Measurements from ENCODE around the gene TTI1.

Gene TTI1

DNA sequence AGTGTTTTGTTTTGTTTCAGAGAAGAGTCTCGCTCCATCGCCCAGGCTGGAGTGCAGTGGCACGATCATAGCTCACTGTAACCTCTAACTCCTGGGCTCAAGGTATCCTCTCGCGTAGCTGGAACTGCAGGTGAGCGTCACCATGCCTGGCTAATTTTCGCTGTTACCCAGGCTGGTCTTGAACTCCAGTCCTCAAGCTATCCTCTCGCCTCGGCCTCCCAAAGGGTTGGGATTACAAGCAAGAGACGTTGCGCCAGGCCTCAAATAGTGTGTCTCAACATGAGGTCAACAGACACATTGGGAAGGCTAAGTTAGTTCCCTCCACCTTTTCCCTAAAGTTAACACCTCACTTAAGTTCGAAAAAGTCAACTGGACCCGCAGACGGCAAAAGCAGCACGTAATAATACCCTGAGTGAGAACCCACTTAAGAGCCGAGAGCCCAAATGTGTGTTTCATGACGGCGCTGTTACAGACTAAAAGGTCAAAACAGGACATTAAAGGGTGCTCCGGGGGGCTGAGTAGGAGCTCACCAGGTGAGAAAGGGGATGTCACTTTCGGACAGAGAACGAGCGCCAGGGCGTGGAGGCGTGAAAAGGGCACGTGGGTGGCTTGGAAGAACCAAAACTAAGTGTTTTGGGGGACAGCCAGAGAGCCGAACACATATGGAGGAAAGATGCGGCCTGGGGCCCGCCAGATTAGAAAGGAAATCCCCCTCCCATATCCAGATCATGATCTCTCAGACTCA lies 499 bp downstream of the TTI1 start:
- peak; percentile 50 for ATAC-seq
- no peak for TF ChIP-seq ZNF8 (CRISPR knock-in tag; IDR thresholded peaks at IDR 0.05)
- 0 out of 2 replicates have a peak, but pooled peaks have one; percentile 48 for TF ChIP-seq ZFP3 (CRISPR knock-in tag; IDR thresholded peaks at IDR 0.05)
- TF ChIP-seq TOX (CRISPR knock-in tag; IDR thresholded peaks at IDR 0.05; ENCODE audit: borderline replicate concordance), result no peak

DNA sequence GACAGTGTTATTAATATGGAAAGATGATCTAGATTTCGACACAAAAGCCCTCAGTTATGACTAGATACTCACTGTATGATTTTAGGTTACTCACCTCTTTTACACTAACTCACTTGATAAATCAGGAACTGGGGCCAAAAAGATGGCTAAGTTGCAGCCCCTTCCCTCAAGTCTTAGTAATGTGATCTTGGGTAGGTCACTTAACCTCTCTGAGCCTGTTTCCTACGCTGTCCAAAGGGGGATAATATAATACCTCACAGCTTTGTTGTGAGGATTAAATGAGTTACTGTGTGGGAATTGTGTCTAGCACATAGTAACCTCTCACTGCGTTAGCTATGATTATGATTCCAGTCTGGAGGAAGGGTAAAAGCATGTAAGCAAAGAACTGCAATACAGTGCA lies 1.3 kb downstream of the TTI1 start:
- TF ChIP-seq ZFP30 (CRISPR knock-in tag; IDR thresholded peaks at IDR 0.05), result no peak
- TF ChIP-seq RARB (CRISPR knock-in tag; IDR thresholded peaks at IDR 0.05), result no peak
- no peak for TF ChIP-seq TCF4 (CRISPR knock-in tag; IDR thresholded peaks at IDR 0.05; ENCODE audit: borderline replicate concordance)
- TF ChIP-seq POU6F1 (CRISPR knock-in tag; IDR thresholded peaks at IDR 0.05; ENCODE audit: borderline replicate concordance, low read depth), result no peak
- TF ChIP-seq, protein P1, sequence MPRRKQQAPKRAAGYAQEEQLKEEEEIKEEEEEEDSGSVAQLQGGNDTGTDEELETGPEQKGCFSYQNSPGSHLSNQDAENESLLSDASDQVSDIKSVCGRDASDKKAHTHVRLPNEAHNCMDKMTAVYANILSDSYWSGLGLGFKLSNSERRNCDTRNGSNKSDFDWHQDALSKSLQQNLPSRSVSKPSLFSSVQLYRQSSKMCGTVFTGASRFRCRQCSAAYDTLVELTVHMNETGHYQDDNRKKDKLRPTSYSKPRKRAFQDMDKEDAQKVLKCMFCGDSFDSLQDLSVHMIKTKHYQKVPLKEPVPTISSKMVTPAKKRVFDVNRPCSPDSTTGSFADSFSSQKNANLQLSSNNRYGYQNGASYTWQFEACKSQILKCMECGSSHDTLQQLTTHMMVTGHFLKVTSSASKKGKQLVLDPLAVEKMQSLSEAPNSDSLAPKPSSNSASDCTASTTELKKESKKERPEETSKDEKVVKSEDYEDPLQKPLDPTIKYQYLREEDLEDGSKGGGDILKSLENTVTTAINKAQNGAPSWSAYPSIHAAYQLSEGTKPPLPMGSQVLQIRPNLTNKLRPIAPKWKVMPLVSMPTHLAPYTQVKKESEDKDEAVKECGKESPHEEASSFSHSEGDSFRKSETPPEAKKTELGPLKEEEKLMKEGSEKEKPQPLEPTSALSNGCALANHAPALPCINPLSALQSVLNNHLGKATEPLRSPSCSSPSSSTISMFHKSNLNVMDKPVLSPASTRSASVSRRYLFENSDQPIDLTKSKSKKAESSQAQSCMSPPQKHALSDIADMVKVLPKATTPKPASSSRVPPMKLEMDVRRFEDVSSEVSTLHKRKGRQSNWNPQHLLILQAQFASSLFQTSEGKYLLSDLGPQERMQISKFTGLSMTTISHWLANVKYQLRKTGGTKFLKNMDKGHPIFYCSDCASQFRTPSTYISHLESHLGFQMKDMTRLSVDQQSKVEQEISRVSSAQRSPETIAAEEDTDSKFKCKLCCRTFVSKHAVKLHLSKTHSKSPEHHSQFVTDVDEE (CRISPR knock-in tag; IDR thresholded peaks at IDR 0.05), result no peak
- no peak for TF ChIP-seq CSRNP3 (CRISPR knock-in tag; IDR thresholded peaks at IDR 0.05)
- TF ChIP-seq OSR1 (CRISPR knock-in tag; IDR thresholded peaks at IDR 0.05), result no peak
- TF ChIP-seq ARNTL (CRISPR knock-in tag; IDR thresholded peaks at IDR 0.05; ENCODE audit: borderline replicate concordance, low read depth), result no peak
- TF ChIP-seq TOX (CRISPR knock-in tag; IDR thresholded peaks at IDR 0.05; ENCODE audit: borderline replicate concordance), result no peak
- no peak for TF ChIP-seq ZFP3 (CRISPR knock-in tag; IDR thresholded peaks at IDR 0.05)
- no peak for TF ChIP-seq ISL1 (CRISPR knock-in tag; IDR thresholded peaks at IDR 0.05)
- TF ChIP-seq PATZ1 (CRISPR knock-in tag; IDR thresholded peaks at IDR 0.05; ENCODE audit: borderline replicate concordance), result no peak
- no peak for TF ChIP-seq ZNF8 (CRISPR knock-in tag; IDR thresholded peaks at IDR 0.05)
- TF ChIP-seq ZNF565 (CRISPR knock-in tag; conservative IDR thresholded peaks at IDR 0.05; ENCODE audit: low read depth), result no peak
- no peak for TF ChIP-seq CSDC2 (CRISPR knock-in tag; IDR thresholded peaks at IDR 0.05)
- TF ChIP-seq ZC3H10 (CRISPR knock-in tag; IDR thresholded peaks at IDR 0.05), result no peak
- no peak for TF ChIP-seq ESRRG (CRISPR knock-in tag; IDR thresholded peaks at IDR 0.05)
- TF ChIP-seq BACH2 (CRISPR knock-in tag; IDR thresholded peaks at IDR 0.05; ENCODE audit: borderline replicate concordance), result no peak
- TF ChIP-seq SNAI2 (CRISPR knock-in tag; IDR thresholded peaks at IDR 0.05), result no peak
- ATAC-seq, result no peak

- ATAC-seq, result no peak
- TF ChIP-seq, protein P2, sequence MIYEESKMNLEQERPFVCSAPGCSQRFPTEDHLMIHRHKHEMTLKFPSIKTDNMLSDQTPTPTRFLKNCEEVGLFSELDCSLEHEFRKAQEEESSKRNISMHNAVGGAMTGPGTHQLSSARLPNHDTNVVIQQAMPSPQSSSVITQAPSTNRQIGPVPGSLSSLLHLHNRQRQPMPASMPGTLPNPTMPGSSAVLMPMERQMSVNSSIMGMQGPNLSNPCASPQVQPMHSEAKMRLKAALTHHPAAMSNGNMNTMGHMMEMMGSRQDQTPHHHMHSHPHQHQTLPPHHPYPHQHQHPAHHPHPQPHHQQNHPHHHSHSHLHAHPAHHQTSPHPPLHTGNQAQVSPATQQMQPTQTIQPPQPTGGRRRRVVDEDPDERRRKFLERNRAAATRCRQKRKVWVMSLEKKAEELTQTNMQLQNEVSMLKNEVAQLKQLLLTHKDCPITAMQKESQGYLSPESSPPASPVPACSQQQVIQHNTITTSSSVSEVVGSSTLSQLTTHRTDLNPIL (CRISPR knock-in tag; IDR thresholded peaks at IDR 0.05; ENCODE audit: low read depth), result no peak
- no peak for TF ChIP-seq TCF4 (CRISPR knock-in tag; IDR thresholded peaks at IDR 0.05; ENCODE audit: borderline replicate concordance)
- TF ChIP-seq ZNF565 (CRISPR knock-in tag; conservative IDR thresholded peaks at IDR 0.05; ENCODE audit: low read depth), result no peak
- TF ChIP-seq TOX (CRISPR knock-in tag; IDR thresholded peaks at IDR 0.05; ENCODE audit: borderline replicate concordance), result no peak
- no peak for TF ChIP-seq ZC3H10 (CRISPR knock-in tag; IDR thresholded peaks at IDR 0.05)
- TF ChIP-seq PPARA (CRISPR knock-in tag; IDR thresholded peaks at IDR 0.05; ENCODE audit: borderline replicate concordance), result no peak
- TF ChIP-seq CSDC2 (CRISPR knock-in tag; IDR thresholded peaks at IDR 0.05), result no peak
- TF ChIP-seq ESRRG (CRISPR knock-in tag; IDR thresholded peaks at IDR 0.05), result no peak
- no peak for TF ChIP-seq GLIS3 (CRISPR knock-in tag; IDR thresholded peaks at IDR 0.05)
- TF ChIP-seq ARNTL (CRISPR knock-in tag; IDR thresholded peaks at IDR 0.05; ENCODE audit: borderline replicate concordance, low read depth), result no peak
- TF ChIP-seq ISL1 (CRISPR knock-in tag; IDR thresholded peaks at IDR 0.05), result no peak
- TF ChIP-seq, protein P1 (CRISPR knock-in tag; IDR thresholded peaks at IDR 0.05), result no peak
Measured at GRCh38 chr20:38029453-38029852, 3.8 kb downstream of the TTI1 start.
